Esophagus squamous epithelium (tissue), 5 donors: ENCODE data around the gene KDM4C. TPM values are rescaled to one million over a fixed set of nuclear protein-coding genes. Genes with fewer than 3 reads are reported as not detected.

Experiments
- DNase-seq: peaks from one replicate; lab custom pipeline; 2025; lab: John Stamatoyannopoulos, UW
- H3K27ac ChIP-seq, 4 donors: fragments of 200-600 bp; sonication (generic); one replicate each; pipeline ENCODE4 v1.5.1; 2016 to 2019; ENCODE audit warnings: mild to moderate bottlenecking in 1 of 4
- H3K27me3 ChIP-seq, 4 donors: fragments of 200-600 bp; sonication (generic); 1 replicate in 3 of 4; 2 replicates in 1 of 4; pipeline versions ENCODE4 v1.5.1 to v1.6.0; 2017 to 2021; ENCODE audit warnings: antibody characterized with exemption in 1 of 4
- H3K36me3 ChIP-seq, 3 donors: fragments of 200-600 bp; sonication (generic); one replicate each; pipeline ENCODE4 v1.5.1; 2016 to 2019
- H3K4me1 ChIP-seq, 3 donors: fragments of 200-600 bp; sonication (generic); one replicate each; pipeline ENCODE4 v1.5.1; 2017 to 2019
- H3K4me3 ChIP-seq, 4 donors: fragments of 200-600 bp; sonication (generic); 1 replicate in 3 of 4; 2 replicates in 1 of 4; pipeline ENCODE4 v1.5.1; 2016 to 2019; ENCODE audit warnings: mild to moderate bottlenecking in 2 of 4, moderate library complexity in 1 of 4
- H3K9me3 ChIP-seq, 3 donors: fragments of 200-600 bp; sonication (generic); one replicate each; pipeline ENCODE4 v1.5.1; 2016 to 2019
- POLR2A ChIP-seq, 4 donors: fragments of 450-650 bp; IDR thresholded peaks; one replicate each; pipeline ENCODE4 v1.6.1; 2017; ENCODE audit warnings: antibody characterized with exemption in 4 of 4, mild to moderate bottlenecking in 4 of 4, moderate library complexity in 3 of 4
- WGBS, 2 donors: methylation state at CpG; one replicate each; pipeline ENCODE4 v1.1.5; 2018; 5-methylcytosine and 5-hydroxymethylcytosine counted together
- intact Hi-C: fragments of 100-400 bp; cut with DNase I; formaldehyde crosslinking; loops from one replicate; pipeline ENCODE4 v1.15.0; 2022
- total RNA-seq, 4 donors: library from RNA; depleted of rRNA; stranded (reverse); fragments of >200 nt; gene quantifications; one replicate each; pipeline ENCODE4 v1.1.0, GENCODE V29; 2016
- TF ChIP-seq, protein P1 (sequence below), 6 experiments: fragments of 450-650 bp in 4 of 6; fragments of 200-600 bp in 2 of 6; sonication (generic) in 2 of 6; IDR thresholded peaks; one replicate each; pipeline ENCODE4 v1.5.1; 2016 to 2019; ENCODE audit warnings: antibody characterized with exemption in 6 of 6, mild to moderate bottlenecking in 4 of 6, moderate library complexity in 4 of 6
- donor health status: DM: yes; HTN: yes; CAD: no.

Gene KDM4C
- total RNA-seq, 4 donors from 2014 or later, result 12.5 to 43.9 (median 22.9) TPM

DNA sequence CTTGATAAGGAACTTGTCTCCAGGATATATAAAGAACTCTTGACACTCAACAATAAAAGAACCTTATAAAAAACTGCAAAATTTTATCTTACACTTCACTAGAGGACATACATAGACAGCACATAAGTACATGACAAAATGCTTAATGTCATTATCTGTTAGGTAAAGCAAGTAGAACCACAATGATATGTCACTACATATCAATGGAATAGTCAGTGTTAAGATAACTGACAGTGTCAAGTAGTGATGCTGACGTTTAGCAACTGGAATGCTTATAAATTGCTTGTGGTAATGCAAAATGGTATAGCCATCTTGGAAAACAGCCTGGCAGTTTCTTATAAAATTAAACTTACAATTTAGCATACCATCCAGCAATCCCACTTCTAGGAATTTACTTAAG lies 314.1 kb downstream of the KDM4C start:
- no peak for DNase-seq
- H3K9me3 ChIP-seq, result no peaks in the 10 kb centered on the region
- no peaks in the 10 kb centered on the region for H3K27me3 ChIP-seq
- 90 to 91% methylated on average over 1 of the region's 1 CpG for WGBS, 2 donors
- H3K27ac ChIP-seq, result no peak overlapping the region
- no peak for TF ChIP-seq POLR2A (IDR thresholded peaks at IDR 0.05)
- TF ChIP-seq, protein P1, sequence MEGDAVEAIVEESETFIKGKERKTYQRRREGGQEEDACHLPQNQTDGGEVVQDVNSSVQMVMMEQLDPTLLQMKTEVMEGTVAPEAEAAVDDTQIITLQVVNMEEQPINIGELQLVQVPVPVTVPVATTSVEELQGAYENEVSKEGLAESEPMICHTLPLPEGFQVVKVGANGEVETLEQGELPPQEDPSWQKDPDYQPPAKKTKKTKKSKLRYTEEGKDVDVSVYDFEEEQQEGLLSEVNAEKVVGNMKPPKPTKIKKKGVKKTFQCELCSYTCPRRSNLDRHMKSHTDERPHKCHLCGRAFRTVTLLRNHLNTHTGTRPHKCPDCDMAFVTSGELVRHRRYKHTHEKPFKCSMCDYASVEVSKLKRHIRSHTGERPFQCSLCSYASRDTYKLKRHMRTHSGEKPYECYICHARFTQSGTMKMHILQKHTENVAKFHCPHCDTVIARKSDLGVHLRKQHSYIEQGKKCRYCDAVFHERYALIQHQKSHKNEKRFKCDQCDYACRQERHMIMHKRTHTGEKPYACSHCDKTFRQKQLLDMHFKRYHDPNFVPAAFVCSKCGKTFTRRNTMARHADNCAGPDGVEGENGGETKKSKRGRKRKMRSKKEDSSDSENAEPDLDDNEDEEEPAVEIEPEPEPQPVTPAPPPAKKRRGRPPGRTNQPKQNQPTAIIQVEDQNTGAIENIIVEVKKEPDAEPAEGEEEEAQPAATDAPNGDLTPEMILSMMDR (IDR thresholded peaks at IDR 0.05), result no peak
- H3K4me3 ChIP-seq, result no peak overlapping the region
- no peaks in the 10 kb centered on the region for H3K4me1 ChIP-seq
- intact Hi-C loops, result no loop called here
- H3K36me3 ChIP-seq, result peaks cover 0 to 43% (median 0%) of the 10 kb centered on the region in 3 donors

DNA sequence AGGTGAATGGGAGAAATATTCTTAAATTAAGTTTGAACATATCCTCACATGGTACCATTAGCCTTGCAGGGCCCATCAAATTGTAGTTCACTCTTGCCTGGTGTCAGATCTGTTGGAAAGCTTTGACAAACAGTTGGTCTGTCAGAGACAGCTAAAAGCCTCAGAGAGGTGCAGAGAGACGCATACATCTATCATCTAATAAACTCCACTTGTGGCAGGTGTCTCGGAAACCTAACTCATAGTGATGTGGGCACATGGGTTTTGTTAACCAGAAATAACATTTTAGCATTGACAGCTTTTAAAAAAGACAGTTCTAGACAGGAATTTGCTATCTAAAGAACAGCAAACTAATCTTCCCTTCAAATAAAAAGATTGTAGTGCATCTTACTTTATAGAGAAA lies 315.9 kb downstream of the KDM4C start:
- Histone ChIP-seq H3K27me3 (no peaks in the 10 kb centered on the region), H3K4me1 (no peaks in the 10 kb centered on the region), H3K36me3 (peaks cover 0 to 60% (median 0%) of the 10 kb centered on the region in 3 donors), H3K9me3 (no peaks in the 10 kb centered on the region), H3K27ac (no peak overlapping the region), H3K4me3 (no peak overlapping the region)
- DNase-seq, result no peak
- 91% methylated on average over 2 of the region's 2 CpGs for WGBS, 2 donors
- TF ChIP-seq POLR2A (IDR thresholded peaks at IDR 0.05), result no peak
- TF ChIP-seq, protein P1 (IDR thresholded peaks at IDR 0.05), result no peak
- intact Hi-C loops, result no loop called here

DNA sequence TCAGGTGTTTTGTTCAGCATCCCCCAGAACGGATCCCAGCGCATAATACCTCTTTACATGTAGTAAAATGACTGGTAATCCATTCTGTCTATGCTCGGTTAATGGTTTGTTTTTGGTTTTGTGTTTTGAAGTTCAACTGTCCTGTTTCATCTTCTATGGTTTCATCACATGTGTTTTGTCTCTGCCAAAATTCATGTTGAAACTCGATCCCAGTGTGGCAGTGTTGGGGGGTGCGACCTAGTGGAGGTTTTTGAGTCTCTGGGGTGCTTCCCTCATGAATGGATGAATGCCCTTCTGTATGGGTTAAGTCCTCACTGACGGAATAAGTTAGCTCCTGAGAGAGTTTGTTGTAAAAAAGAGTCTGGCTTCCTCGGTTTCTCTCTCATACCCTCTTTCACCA lies 317.4 kb downstream of the KDM4C start:
- no peak for TF ChIP-seq POLR2A (IDR thresholded peaks at IDR 0.05)
- TF ChIP-seq, protein P1 (IDR thresholded peaks at IDR 0.05), result no peak
- Histone ChIP-seq H3K27ac (no peak overlapping the region), H3K27me3 (no peaks in the 10 kb centered on the region), H3K36me3 (peaks cover 0 to 63% (median 0%) of the 10 kb centered on the region in 3 donors), H3K4me1 (no peaks in the 10 kb centered on the region), H3K9me3 (no peaks in the 10 kb centered on the region), H3K4me3 (no peak overlapping the region)
- 88 to 91% methylated on average over 7 of the region's 7 CpGs for WGBS, 2 donors
- no peak for DNase-seq
- intact Hi-C loops, result no loop called here

DNA sequence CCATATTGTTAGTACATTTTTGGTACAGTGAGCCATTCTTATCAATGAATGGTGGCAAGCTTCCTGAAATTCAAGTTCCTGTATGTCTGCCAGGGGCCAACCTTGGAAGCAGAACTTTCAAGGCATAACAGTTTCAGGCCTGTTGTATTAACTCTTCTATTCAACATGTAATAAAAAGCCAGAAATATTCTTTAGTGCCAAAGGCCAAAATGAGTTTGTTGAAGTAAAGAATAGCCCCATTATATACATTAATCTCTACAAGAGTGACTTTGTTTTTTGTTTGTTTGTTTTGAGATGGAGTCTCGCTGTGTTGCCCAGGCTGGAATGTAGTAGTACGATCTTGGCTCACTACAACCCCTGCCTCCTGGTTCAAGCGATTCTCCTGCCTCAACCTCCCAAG lies 321.3 kb downstream of the KDM4C start:
- no peak overlapping the region for H3K27ac ChIP-seq
- H3K27me3 ChIP-seq, result no peaks in the 10 kb centered on the region
- no peaks in the 10 kb centered on the region for H3K9me3 ChIP-seq
- DNase-seq, result no peak
- H3K36me3 ChIP-seq, result peaks cover 0 to 63% (median 0%) of the 10 kb centered on the region in 3 donors
- intact Hi-C loops, result no loop called here
- H3K4me1 ChIP-seq, result no peaks in the 10 kb centered on the region
- no peak overlapping the region for H3K4me3 ChIP-seq
- WGBS, 2 donors, result 91 to 96% methylated on average over 3 of the region's 3 CpGs
- TF ChIP-seq POLR2A (IDR thresholded peaks at IDR 0.05), result no peak
- TF ChIP-seq, protein P1 (IDR thresholded peaks at IDR 0.05), result no peak

DNA sequence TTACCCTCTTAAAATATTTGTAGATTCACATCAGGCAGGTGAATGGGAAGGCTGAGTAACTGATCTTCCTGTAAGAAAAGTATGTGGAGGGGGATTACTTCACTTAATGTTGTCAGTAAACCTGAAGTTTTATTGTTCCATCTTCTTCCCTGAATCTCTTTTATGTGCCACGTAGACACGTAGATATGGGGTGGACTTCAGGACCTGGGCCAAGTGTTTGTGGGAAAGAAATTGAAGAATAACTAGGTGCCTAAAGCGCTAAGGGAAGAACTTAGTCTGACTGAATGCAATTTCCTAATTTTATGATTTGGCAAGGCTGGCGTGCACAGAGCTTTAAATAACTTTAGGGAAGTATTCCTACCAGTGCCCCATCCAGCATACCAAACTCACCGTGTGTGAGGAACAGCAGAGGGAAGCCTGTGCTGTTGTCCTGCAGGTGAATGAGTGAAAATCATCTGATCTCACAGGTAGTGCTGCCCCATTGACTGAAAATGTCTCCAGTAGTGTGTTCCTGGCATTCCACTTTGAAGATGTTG lies 323.4 kb downstream of the KDM4C start:
- Histone ChIP-seq H3K4me3 (no peak overlapping the region), H3K27ac (no peak overlapping the region), H3K27me3 (no peaks in the 10 kb centered on the region), H3K9me3 (no peaks in the 10 kb centered on the region), H3K4me1 (no peaks in the 10 kb centered on the region), H3K36me3 (peaks cover 0 to 53% (median 0%) of the 10 kb centered on the region in 3 donors)
- intact Hi-C loops, result no loop called here
- WGBS, 2 donors, result 73 to 77% methylated on average over 5 of the region's 5 CpGs
- no peak for DNase-seq
- no peak for TF ChIP-seq POLR2A (IDR thresholded peaks at IDR 0.05)
- TF ChIP-seq, protein P1 (IDR thresholded peaks at IDR 0.05), result no peak
